ENCODE data around the gene WWC1. TPM values are rescaled to one million over a fixed set of nuclear protein-coding genes. Genes with fewer than 3 reads are reported as not detected.

Gene WWC1
- total RNA-seq, 1 donor from 2014 or later = 87.2 TPM

DNA sequence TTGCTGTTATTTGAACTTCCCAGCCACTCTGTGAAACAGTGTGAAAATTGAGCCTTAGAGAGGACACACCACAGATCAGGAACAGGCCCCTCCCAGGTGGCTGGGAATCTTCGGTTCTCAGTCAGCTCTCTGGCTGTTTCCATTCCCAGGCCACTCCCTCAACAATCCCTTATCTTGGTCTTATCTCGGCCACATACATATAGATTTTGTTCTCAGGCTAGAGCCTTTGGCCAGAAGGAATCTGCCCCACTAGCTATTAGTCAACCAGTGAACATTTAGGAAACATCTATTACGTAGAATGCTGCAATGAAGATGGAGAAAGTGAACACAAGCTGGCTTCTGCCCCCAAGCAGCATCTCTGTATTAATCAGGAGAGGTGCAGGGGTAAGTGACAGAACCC, 21.0 kb upstream of the WWC1 start:
- no peak for TF ChIP-seq CTCF (conservative IDR thresholded peaks at IDR 0.05; ENCODE audit: low read depth, low read length)
- H3K4me3 ChIP-seq (ENCODE audit: low read depth, low read length) = no peak overlapping the region
- no peak for DNase-seq (ENCODE audit: low read depth)

GRCh38 chr5:168273056-168273980, 18.1 kb upstream of the WWC1 start:
- DNase-seq (ENCODE audit: low read depth) = no peak
- H3K4me3 ChIP-seq (ENCODE audit: low read depth, low read length) = no peak overlapping the region
- TF ChIP-seq CTCF (conservative IDR thresholded peaks at IDR 0.05; ENCODE audit: low read depth, low read length) = no peak

DNA sequence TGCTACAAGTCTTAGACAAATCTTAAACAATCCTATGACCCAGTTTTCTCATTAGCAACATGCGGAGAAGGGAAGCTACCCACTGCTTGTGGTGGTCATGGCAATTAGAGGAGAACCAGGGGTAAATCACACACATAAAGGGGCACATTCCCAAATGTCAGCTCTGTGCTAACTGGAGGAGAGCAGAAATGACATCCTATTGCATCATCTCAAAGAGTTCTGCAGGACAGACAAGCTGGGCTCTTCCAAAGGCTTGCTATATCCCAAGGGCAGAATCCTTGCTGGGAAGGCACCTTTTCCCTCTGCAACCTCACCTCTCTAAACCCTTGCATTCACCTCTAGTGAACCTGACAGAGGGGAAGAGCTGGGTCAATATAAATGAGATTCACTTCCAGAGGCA, 17.0 kb upstream of the WWC1 start:
- no peak overlapping the region for H3K4me3 ChIP-seq (ENCODE audit: low read depth, low read length)
- DNase-seq (ENCODE audit: low read depth) = no peak
- TF ChIP-seq CTCF (conservative IDR thresholded peaks at IDR 0.05; ENCODE audit: low read depth, low read length) = no peak

DNA sequence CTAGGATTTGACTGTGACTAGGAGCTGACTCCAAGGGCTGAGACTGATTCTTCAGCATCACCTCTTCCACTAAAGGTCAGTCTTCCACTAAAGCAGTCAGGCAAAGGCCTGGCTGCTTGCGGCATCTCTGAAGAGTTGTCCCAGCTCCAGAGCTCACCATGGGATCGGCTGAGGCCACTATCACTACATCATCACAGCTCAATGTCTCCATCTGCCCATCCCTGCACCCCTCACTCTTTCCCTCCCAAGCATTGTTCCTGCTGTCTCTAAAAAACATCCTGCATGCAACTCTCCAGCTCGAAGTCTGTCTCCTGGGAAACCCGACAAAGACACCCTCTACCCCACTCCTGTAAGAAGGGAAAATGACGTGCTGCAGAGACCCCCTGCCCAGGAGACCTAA, 15.5 kb upstream of the WWC1 start:
- no peak for DNase-seq (ENCODE audit: low read depth)
- no peak overlapping the region for H3K4me3 ChIP-seq (ENCODE audit: low read depth, low read length)
- TF ChIP-seq CTCF (conservative IDR thresholded peaks at IDR 0.05; ENCODE audit: low read depth, low read length) = no peak

GRCh38 chr5:168282120-168282519, 9.3 kb upstream of the WWC1 start:
- no peak for TF ChIP-seq CTCF (conservative IDR thresholded peaks at IDR 0.05; ENCODE audit: low read depth, low read length)
- DNase-seq (ENCODE audit: low read depth) = no peak
- no peak overlapping the region for H3K4me3 ChIP-seq (ENCODE audit: low read depth, low read length)

- TF ChIP-seq CTCF (conservative IDR thresholded peaks at IDR 0.05; ENCODE audit: low read depth, low read length) = no peak
- no peak for DNase-seq (ENCODE audit: low read depth)
- H3K4me3 ChIP-seq (ENCODE audit: low read depth, low read length) = no peak overlapping the region
Measured at GRCh38 chr5:168284809-168285208, 6.6 kb upstream of the WWC1 start.

DNA sequence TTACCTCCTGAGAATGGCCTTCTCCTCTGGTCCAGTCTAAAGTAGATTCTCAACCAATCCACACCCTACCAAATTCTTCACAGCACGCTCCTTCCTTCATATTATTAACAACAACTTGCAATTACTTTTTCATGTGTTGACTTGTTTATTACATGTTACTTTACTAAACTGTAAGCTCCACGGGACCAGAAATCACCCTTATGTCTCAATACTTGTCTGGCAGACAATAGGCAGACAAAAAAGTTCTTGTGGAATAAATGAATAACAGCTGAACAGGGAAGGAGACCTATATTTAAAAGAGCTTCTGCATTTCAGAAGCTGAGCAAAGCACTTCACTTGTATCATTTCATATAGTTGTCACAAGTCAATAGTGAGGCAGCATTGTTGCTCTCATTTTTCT, 5.7 kb upstream of the WWC1 start:
- no peak for TF ChIP-seq CTCF (conservative IDR thresholded peaks at IDR 0.05; ENCODE audit: low read depth, low read length)
- H3K4me3 ChIP-seq (ENCODE audit: low read depth, low read length) = no peak overlapping the region
- no peak for DNase-seq (ENCODE audit: low read depth)
